ENCODE data around the gene ARPC2.

ARPC2 gene

GRCh38 chr2:218264773-218265561 is 48.0 kb downstream of the ARPC2 start:
- TF ChIP-seq CTCF (conservative IDR thresholded peaks at IDR 0.05; ENCODE audit: low read depth, low read length): no peak
- DNase-seq (ENCODE audit: low read depth): no peak
- H3K4me3 ChIP-seq (ENCODE audit: low read length): no peak overlapping the region

GRCh38 chr2:218265626-218266025 is 48.6 kb downstream of the ARPC2 start:
- DNase-seq (ENCODE audit: low read depth): no peak
- H3K4me3 ChIP-seq (ENCODE audit: low read length): no peak overlapping the region
- TF ChIP-seq CTCF (conservative IDR thresholded peaks at IDR 0.05; ENCODE audit: low read depth, low read length): no peak

- no peak overlapping the region for H3K4me3 ChIP-seq (ENCODE audit: low read length)
- no peak for DNase-seq (ENCODE audit: low read depth)
- no peak for TF ChIP-seq CTCF (conservative IDR thresholded peaks at IDR 0.05; ENCODE audit: low read depth, low read length)
These were observed 49.5 kb downstream of the ARPC2 start for GRCh38 chr2:218266316-218266979.

- no peak for DNase-seq (ENCODE audit: low read depth)
- H3K4me3 ChIP-seq (ENCODE audit: low read length): no peak overlapping the region
- TF ChIP-seq CTCF (conservative IDR thresholded peaks at IDR 0.05; ENCODE audit: low read depth, low read length): no peak
These were observed 50.3 kb downstream of the ARPC2 start for GRCh38 chr2:218267259-218267658.

GRCh38 chr2:218269900-218270720 is 53.1 kb downstream of the ARPC2 start, which contains the start of the genes AAMP and PNKD:
Gene AAMP, minus strand, starts transcription at chr2:218270137. Its CDS starts 51 bp downstream, at chr2:218270086.
Gene PNKD, plus strand, starts transcription at chr2:218270519. Its CDS starts 17 bp downstream, at chr2:218270536.
- no peak for TF ChIP-seq CTCF (conservative IDR thresholded peaks at IDR 0.05; ENCODE audit: low read depth, low read length)

GRCh38 chr2:218270721-218271486 is 53.9 kb downstream of the ARPC2 start:
- peak overlapping the region; percentile 98 for H3K4me3 ChIP-seq (ENCODE audit: low read length)
- DNase-seq (ENCODE audit: low read depth): no peak
- no peak for TF ChIP-seq CTCF (conservative IDR thresholded peaks at IDR 0.05; ENCODE audit: low read depth, low read length)

More at GRCh38 chr2:218269900-218270720, 53.1 kb downstream of the ARPC2 start, which contains the start of the genes AAMP and PNKD:
- peak; percentile 96 for DNase-seq (ENCODE audit: low read depth)
- H3K4me3 ChIP-seq (ENCODE audit: low read length): peak within 1 kb of the TSS; percentile 98

All from retinal pigment epithelial cell (primary cell).